HG03097 (cell line): ENCODE results near the gene ENO3.

Source experiments
- ATAC-seq: cut with Tn5 transposase; IDR thresholded peaks from one replicate; pipeline ENCODE4 v1.9.1; 2021; ENCODE audit not compliant: unreplicated experiment, low FRiP score

ENO3 gene

DNA sequence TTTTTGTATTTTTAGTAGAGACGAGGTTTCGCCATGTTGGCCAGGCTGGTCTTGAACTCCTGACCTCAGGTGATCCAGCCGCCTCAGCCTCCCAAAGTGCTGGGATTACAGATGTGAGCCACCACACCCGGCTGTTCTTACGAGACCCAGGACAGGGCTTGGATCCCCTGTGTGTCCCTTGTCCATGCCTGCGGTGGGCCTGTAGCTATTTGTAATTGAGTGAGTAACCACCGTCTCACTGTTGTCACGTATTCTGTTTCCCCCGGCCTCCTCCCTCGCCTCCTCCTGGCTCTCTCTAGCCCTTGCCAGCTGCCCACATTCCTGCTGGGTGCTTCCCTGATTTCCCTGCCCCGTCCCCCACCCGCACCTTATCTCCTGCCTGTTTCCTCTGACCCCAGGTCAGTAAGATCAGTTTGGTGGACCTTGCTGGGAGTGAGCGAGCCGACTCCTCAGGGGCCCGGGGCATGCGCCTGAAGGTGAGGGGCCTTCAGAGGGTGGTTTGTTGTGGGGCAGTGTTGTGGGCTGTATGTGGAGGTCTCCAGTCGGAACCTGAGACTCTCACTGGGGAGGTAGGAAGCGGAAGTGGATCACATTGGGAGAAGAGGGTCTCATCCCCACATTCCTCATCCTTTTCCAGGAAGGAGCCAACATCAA lies 52.4 kb downstream of the ENO3 start:
- no peak for ATAC-seq
